IMR-90 (cell line): ENCODE results near the gene UCKL1. TPM values are rescaled to one million over a fixed set of nuclear protein-coding genes. Genes with fewer than 3 reads are reported as not detected.

Source experiments
- ATAC-seq: fragments of 200-7000 bp; cut with Tn5 transposase; 2 replicates; pipeline ENCODE4 v1.9.1; 2020; ENCODE audit warnings: low read depth, mild to moderate bottlenecking, moderate library complexity
- BruUV-seq: library from RNA; stranded (reverse); fragments of 400-500 nt; replicated peaks from 2 replicates; lab custom pipeline; 2021; lab: Mats Ljungman, UMichigan
- CTCF ChIA-PET: fragments of 300-600 bp; formaldehyde crosslinking; extraction: SDS; loops from one replicate; lab custom pipeline; 2021; ENCODE audit warnings: antibody characterized with exemption; lab: Yijun Ruan, JAX
- POLR2A ChIA-PET: fragments of 300-600 bp; sonication (Branson Sonifier 250); formaldehyde crosslinking; loops from one replicate; lab custom pipeline; 2022; ENCODE audit warnings: antibody characterized with exemption; ENCODE audit not compliant: unreplicated experiment; lab: Charles Lee
- DNase-seq: peaks from one replicate; pipeline ENCODE4 v3.0.0; 2013
- H2AFZ ChIP-seq: replicated peaks from 2 replicates; pipeline ENCODE3; 2013; ENCODE audit warnings: low read length, mild to moderate bottlenecking; ENCODE audit not compliant: poor library complexity
- H2AK5ac ChIP-seq: 2 replicates; pipeline ENCODE4 v1.6.1; 2013; ENCODE audit warnings: low read depth, low read length, inconsistent platforms
- H2AK9ac ChIP-seq: replicated peaks from 2 replicates; pipeline ENCODE3; 2013; ENCODE audit warnings: mild to moderate bottlenecking, low read depth, low read length, moderate library complexity; ENCODE audit not compliant: poor library complexity
- H2BK120ac ChIP-seq: 2 replicates; pipeline ENCODE4 v1.6.1; 2013; ENCODE audit warnings: low read depth, low read length, inconsistent platforms
- H2BK15ac ChIP-seq: 3 replicates; pipeline ENCODE4 v1.6.1; 2013; ENCODE audit warnings: low read depth, low read length, inconsistent platforms
- H2BK20ac ChIP-seq: 2 replicates; pipeline ENCODE4 v1.6.1; 2013; ENCODE audit warnings: low read depth, mild to moderate bottlenecking, inconsistent platforms, low read length, moderate library complexity
- H2BK5ac ChIP-seq: 2 replicates; pipeline ENCODE4 v1.6.1; 2013; ENCODE audit warnings: mild to moderate bottlenecking, low read depth, low read length, inconsistent platforms; ENCODE audit not compliant: poor library complexity, severe bottlenecking
- H3K14ac ChIP-seq: replicated peaks from 2 replicates; pipeline ENCODE4 v1.6.1; 2013; ENCODE audit warnings: low read depth, low read length, inconsistent platforms
- H3K18ac ChIP-seq: 2 replicates; pipeline ENCODE4 v1.6.1; 2013; ENCODE audit warnings: low read depth, low read length, control low read depth
- H3K23ac ChIP-seq: 2 replicates; pipeline ENCODE4 v1.6.1; 2013; ENCODE audit warnings: low read depth, low read length, inconsistent platforms
- H3K27ac ChIP-seq: 2 replicates; pipeline ENCODE4 v1.5.1; 2013; ENCODE audit warnings: mild to moderate bottlenecking, control low read depth, low read length; ENCODE audit not compliant: insufficient read depth
- H3K27me3 ChIP-seq: 2 replicates; pipeline ENCODE4 v1.6.1; 2013; ENCODE audit warnings: low read length; ENCODE audit not compliant: control insufficient read depth, insufficient read depth
- H3K36me3 ChIP-seq: 2 replicates; pipeline ENCODE4 v1.6.1; 2013; ENCODE audit warnings: low read length, mixed read lengths; ENCODE audit not compliant: control insufficient read depth, insufficient read depth
- H3K4ac ChIP-seq: 2 replicates; pipeline ENCODE4 v1.6.1; 2013; ENCODE audit warnings: low read depth, low read length, inconsistent platforms
- H3K4me1 ChIP-seq: 2 replicates; pipeline ENCODE4 v1.6.1; 2013; ENCODE audit warnings: low read length, mixed read lengths; ENCODE audit not compliant: control insufficient read depth, insufficient read depth
- H3K4me2 ChIP-seq: 2 replicates; pipeline ENCODE4 v1.6.1; 2013; ENCODE audit warnings: low read depth, mild to moderate bottlenecking, control low read depth, low read length, moderate library complexity
- H3K4me3 ChIP-seq: 2 replicates; pipeline ENCODE4 v1.5.1; 2013; ENCODE audit warnings: low read depth, mild to moderate bottlenecking, control low read depth, low read length, moderate library complexity; ENCODE audit not compliant: insufficient read depth
- H3K56ac ChIP-seq: 2 replicates; pipeline ENCODE4 v1.6.1; 2013; ENCODE audit warnings: low read length, inconsistent platforms; ENCODE audit not compliant: insufficient read depth; ENCODE audit errors: extremely low read depth
- H3K79me1 ChIP-seq, 2 experiments: 2 replicates each; pipeline ENCODE4 v1.6.1; 2013; ENCODE audit warnings: low read length in 2 of 2, inconsistent platforms in 1 of 2, low read depth in 1 of 2
- H3K9ac ChIP-seq: 2 replicates; pipeline ENCODE4 v1.6.1; 2013; ENCODE audit warnings: low read depth, low read length, control low read depth
- H3K9me1 ChIP-seq: 2 replicates; pipeline ENCODE4 v1.6.1; 2013; ENCODE audit warnings: low read length, inconsistent platforms; ENCODE audit not compliant: insufficient read depth
- H3K9me3 ChIP-seq: 2 replicates; pipeline ENCODE4 v1.6.1; 2013; ENCODE audit warnings: low read length; ENCODE audit not compliant: control insufficient read depth, insufficient read depth
- H4K20me1 ChIP-seq: 2 replicates; pipeline ENCODE4 v1.6.1; 2013; ENCODE audit warnings: low read length, inconsistent platforms; ENCODE audit not compliant: insufficient read depth
- H4K5ac ChIP-seq: 2 replicates; pipeline ENCODE4 v1.6.1; 2013; ENCODE audit warnings: mild to moderate bottlenecking, low read depth, low read length, control low read depth
- H4K8ac ChIP-seq, 2 experiments: 2 replicates each; pipeline ENCODE4 v1.6.1; 2013; ENCODE audit warnings: low read depth in 2 of 2, low read length in 2 of 2, control low read depth in 1 of 2, inconsistent platforms in 1 of 2
- H4K91ac ChIP-seq: 2 replicates; pipeline ENCODE4 v1.6.1; 2013; ENCODE audit warnings: low read depth, low read length, inconsistent platforms; ENCODE audit not compliant: insufficient read depth
- BHLHE40 ChIP-seq: fragments of 150-350 bp; IDR thresholded peaks from 2 replicates; pipeline ENCODE4 v1.6.1; 2016; ENCODE audit warnings: mild to moderate bottlenecking, low read depth, low read length
- CEBPB ChIP-seq: IDR thresholded peaks from 2 replicates; pipeline ENCODE4 v1.6.1; 2012; ENCODE audit warnings: low read depth, low read length, improper control_type of control experiment
- CHD1 ChIP-seq: IDR thresholded peaks from 2 replicates; pipeline ENCODE4 v1.6.1; 2012; ENCODE audit warnings: low read depth, low read length, improper control_type of control experiment
- FOS ChIP-seq: fragments of 150-350 bp; IDR thresholded peaks from 2 replicates; pipeline ENCODE4 v1.6.1; 2016; ENCODE audit warnings: low read depth, low read length
- MAFK ChIP-seq: IDR thresholded peaks from 2 replicates; pipeline ENCODE4 v1.6.1; 2012; ENCODE audit warnings: low read depth, low read length, improper control_type of control experiment
- MAZ ChIP-seq: IDR thresholded peaks from 2 replicates; pipeline ENCODE4 v1.6.1; 2012; ENCODE audit warnings: low read depth, mild to moderate bottlenecking, low read length, improper control_type of control experiment, moderate library complexity, borderline replicate concordance
- MXI1 ChIP-seq: IDR thresholded peaks from 2 replicates; pipeline ENCODE4 v1.6.1; 2012; ENCODE audit warnings: low read depth, mild to moderate bottlenecking, low read length, moderate library complexity, borderline replicate concordance
- NFE2L2 ChIP-seq: fragments of 150-350 bp; IDR thresholded peaks from 2 replicates; pipeline ENCODE4 v1.6.1; 2016; ENCODE audit warnings: low read depth, mild to moderate bottlenecking, low read length
- POLR2A ChIP-seq: IDR thresholded peaks from 2 replicates; pipeline ENCODE4 v1.6.1; 2012; ENCODE audit warnings: mild to moderate bottlenecking, low read depth, low read length
- RAD21 ChIP-seq: IDR thresholded peaks from 2 replicates; pipeline ENCODE4 v1.6.1; 2012; ENCODE audit warnings: low read length, improper control_type of control experiment
- RCOR1 ChIP-seq: IDR thresholded peaks from 2 replicates; pipeline ENCODE4 v1.6.1; 2012; ENCODE audit warnings: mild to moderate bottlenecking, low read length, improper control_type of control experiment; ENCODE audit not compliant: insufficient replicate concordance
- RFX5 ChIP-seq: IDR thresholded peaks from 2 replicates; pipeline ENCODE4 v1.8.0; 2012; ENCODE audit warnings: low read depth, mild to moderate bottlenecking, low read length, moderate library complexity
- SMC3 ChIP-seq: fragments of 150-350 bp; IDR thresholded peaks from 2 replicates; pipeline ENCODE4 v1.6.1; 2016; ENCODE audit warnings: low read depth, mild to moderate bottlenecking, antibody characterized with exemption, low read length, moderate library complexity
- WGBS, 2 experiments: methylation state at CpG; one replicate each; pipeline versions ENCODE4 v1.1.5 to v1.1.7; 2013; ENCODE audit warnings: missing lambda C conversion rate in 2 of 2; ENCODE audit not compliant: insufficient read length in 1 of 2; ENCODE audit errors: extremely low coverage in 2 of 2; 5-methylcytosine and 5-hydroxymethylcytosine counted together
- dilution Hi-C: fragments of 300-500 bp; cut with HindIII; formaldehyde crosslinking; loops from one replicate; pipeline ENCODE4 v1.14.3; 2018; ENCODE audit warnings: low sequenced_read_pairs; ENCODE audit not compliant: unreplicated experiment
- in situ Hi-C: fragments of 300-500 bp; cut with MboI; formaldehyde crosslinking; loops from 3 replicates; pipeline ENCODE4 v1.14.3; 2019; ENCODE audit warnings: low sequenced_read_pairs, inconsistent platforms, mixed read lengths
- intact Hi-C: fragments of 100-400 bp; cut with micrococcal nuclease; formaldehyde crosslinking; loops from 2 replicates; pipeline ENCODE4 v1.10.0; 2022
- polyA plus RNA-seq, 3 experiments: library from polyadenylated mRNA; depleted of rRNA; stranded (reverse); fragments of >200 nt; gene quantifications; 2 replicates each; pipeline ENCODE4 v1.2.3, GENCODE V29; 2012; ENCODE audit warnings: low replicate concordance in 1 of 3
- total RNA-seq: library from RNA; depleted of rRNA; stranded (reverse); fragments of >200 nt; gene quantifications from 2 replicates; pipeline ENCODE4 v1.2.3, GENCODE V29; 2012
- TF ChIP-seq, protein P1 (sequence below): fragments of 150-350 bp; IDR thresholded peaks from 2 replicates; pipeline ENCODE4 v1.6.1; 2017; ENCODE audit warnings: mild to moderate bottlenecking, antibody characterized with exemption, low read length, low read depth
- TF ChIP-seq, protein P2 (sequence below): fragments of 150-350 bp; IDR thresholded peaks from 2 replicates; pipeline ENCODE4 v1.6.1; 2016; ENCODE audit warnings: low read depth, mild to moderate bottlenecking, low read length, moderate library complexity, borderline replicate concordance

The UCKL1 gene
- total and polyA plus RNA-seq, 2 of the 4 experiments (the other 2 are of a cell fraction): 16.7 to 54.7 TPM

- in situ Hi-C loops: loop anchor here (10.0 kb wide), 1 partner anchor 440 kb away; the partner anchor contains the start of gene PTK6
- Histone ChIP-seq H3K14ac (no peak overlapping the region), H2AK9ac (peak overlapping the region; percentile 70), H3K9me1 (peaks cover 15% of the 10 kb centered on the region; the same call in 1 of the 2 replicates), H3K23ac (0 out of 2 replicates have a peak overlapping the region, but pooled peaks have one; percentile 60), H2BK120ac (peak overlapping the region; percentile 7; the same call in 1 of the 2 replicates), H3K27ac (0 out of 2 replicates have a peak overlapping the region, but pooled peaks have one; percentile 9), H2AFZ (peak overlapping the region; percentile 99), H4K20me1 (no peaks in the 10 kb centered on the region), H3K9me3 (no peaks in the 10 kb centered on the region), H4K91ac (peak overlapping the region; percentile 13; the same call in 1 of the 2 replicates), H3K27me3 (no peaks in the 10 kb centered on the region), H3K4me3 (no peak overlapping the region), H3K79me1 (no peaks in the 10 kb centered on the region; a peak in 1 of 4 replicates), H4K8ac (peak overlapping the region in 1 of 2 experiments; percentile 22; a peak in 1 of 4 replicates), H2BK5ac (no peak overlapping the region), H3K9ac (no peak overlapping the region), H3K56ac (no peak overlapping the region), H3K18ac (no peak overlapping the region), H2AK5ac (peak overlapping the region; percentile 54; the same call in 1 of the 2 replicates), H2BK15ac (no peak overlapping the region), H4K5ac (no peak overlapping the region), H2BK20ac (peak overlapping the region; percentile 12; the same call in 1 of the 2 replicates), H3K4ac (peak overlapping the region; percentile 64), H3K4me2 (no peak overlapping the region; the same call in 1 of the 2 replicates), H3K36me3 (no peaks in the 10 kb centered on the region), H3K4me1 (peaks cover 29% of the 10 kb centered on the region)
- ATAC-seq (peak; percentile 2), DNase-seq (peak; percentile 74)
- ChIA-PET POLR2A (no interaction called here), CTCF (interaction anchor here (0.7 to 0.9 kb wide), 2 partner anchors 109 to 437 kb away, joined by 4 to 5 read pairs; partner anchors contain the start of genes PTK6 and TPD52L2)
- no TSS peak for BruUV-seq
- dilution Hi-C loops: no loop called here
- WGBS, 2 experiments: 24% methylated on average over 6 of the region's 19 CpGs; no CpG with 5 or more reads in 1 of the 2 experiments
- intact Hi-C loops: loop anchor here (5.0 kb wide), 1 partner anchor 197 kb away; no protein-coding TSS in a partner anchor
- no peak for TF ChIP-seq RAD21
- TF ChIP-seq, protein P1, sequence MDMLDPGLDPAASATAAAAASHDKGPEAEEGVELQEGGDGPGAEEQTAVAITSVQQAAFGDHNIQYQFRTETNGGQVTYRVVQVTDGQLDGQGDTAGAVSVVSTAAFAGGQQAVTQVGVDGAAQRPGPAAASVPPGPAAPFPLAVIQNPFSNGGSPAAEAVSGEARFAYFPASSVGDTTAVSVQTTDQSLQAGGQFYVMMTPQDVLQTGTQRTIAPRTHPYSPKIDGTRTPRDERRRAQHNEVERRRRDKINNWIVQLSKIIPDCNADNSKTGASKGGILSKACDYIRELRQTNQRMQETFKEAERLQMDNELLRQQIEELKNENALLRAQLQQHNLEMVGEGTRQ: peak; percentile 93
- TF ChIP-seq NFE2L2: peak; percentile 21; the same call in 1 of the 2 replicates
- TF ChIP-seq BHLHE40: peak; percentile 92
- TF ChIP-seq FOS: peak; percentile 62
- TF ChIP-seq RFX5: no peak
- peak; percentile 71 for TF ChIP-seq RCOR1
- no peak for TF ChIP-seq POLR2A
- TF ChIP-seq MAZ: no peak
- no peak for TF ChIP-seq MXI1
- no peak for TF ChIP-seq CEBPB
- TF ChIP-seq, protein P2, sequence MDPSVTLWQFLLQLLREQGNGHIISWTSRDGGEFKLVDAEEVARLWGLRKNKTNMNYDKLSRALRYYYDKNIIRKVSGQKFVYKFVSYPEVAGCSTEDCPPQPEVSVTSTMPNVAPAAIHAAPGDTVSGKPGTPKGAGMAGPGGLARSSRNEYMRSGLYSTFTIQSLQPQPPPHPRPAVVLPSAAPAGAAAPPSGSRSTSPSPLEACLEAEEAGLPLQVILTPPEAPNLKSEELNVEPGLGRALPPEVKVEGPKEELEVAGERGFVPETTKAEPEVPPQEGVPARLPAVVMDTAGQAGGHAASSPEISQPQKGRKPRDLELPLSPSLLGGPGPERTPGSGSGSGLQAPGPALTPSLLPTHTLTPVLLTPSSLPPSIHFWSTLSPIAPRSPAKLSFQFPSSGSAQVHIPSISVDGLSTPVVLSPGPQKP: no peak
- no peak for TF ChIP-seq MAFK
- TF ChIP-seq SMC3: no peak
- no peak for TF ChIP-seq CHD1
Observed at GRCh38 chr20:63974402-63975200, 18.4 kb upstream of the UCKL1 start.
